Thymus (tissue), 11 donors: ENCODE data around the gene SRD5A1. TPM values are rescaled to one million over a fixed set of nuclear protein-coding genes. Genes with fewer than 3 reads are reported as not detected.

Experiments used
- DNase-seq, 9 donors: peaks; one replicate each; pipeline ENCODE4 v3.0.0-alpha.2; 2013; ENCODE audit warnings: low spot score in 9 of 9, low read depth in 6 of 9, missing footprints in 1 of 9
- H3K27ac ChIP-seq, 2 donors: one replicate each; pipeline ENCODE4 v1.5.1; 2013; ENCODE audit warnings: control low read depth in 1 of 2, low read depth in 1 of 2, low read length in 1 of 2, mild to moderate bottlenecking in 1 of 2, moderate library complexity in 1 of 2
- H3K27me3 ChIP-seq, 2 donors: one replicate each; pipeline ENCODE4 v1.5.1; 2013; ENCODE audit warnings: low read length in 1 of 2; ENCODE audit not compliant: control insufficient read depth in 2 of 2, insufficient read depth in 1 of 2
- H3K36me3 ChIP-seq, 2 donors: one replicate each; pipeline ENCODE4 v1.5.1; 2013; ENCODE audit warnings: low read length in 1 of 2, mild to moderate bottlenecking in 1 of 2, moderate library complexity in 1 of 2; ENCODE audit not compliant: control insufficient read depth in 2 of 2, insufficient read depth in 2 of 2
- H3K4me1 ChIP-seq, 2 donors: one replicate each; pipeline ENCODE4 v1.5.1; 2013; ENCODE audit warnings: low read length in 2 of 2; ENCODE audit not compliant: control insufficient read depth in 2 of 2, insufficient read depth in 2 of 2
- H3K4me3 ChIP-seq, 2 donors: one replicate each; pipeline ENCODE4 v1.5.1; 2013; ENCODE audit warnings: low read length in 2 of 2, control low read depth in 1 of 2, mild to moderate bottlenecking in 1 of 2
- H3K9me3 ChIP-seq, 2 donors: one replicate each; pipeline ENCODE4 v1.5.1; 2013; ENCODE audit warnings: low read length in 1 of 2, mild to moderate bottlenecking in 1 of 2; ENCODE audit not compliant: control insufficient read depth in 2 of 2, insufficient read depth in 1 of 2
- whole genome bisulfite sequencing: extraction: QIAGEN DNeasy Blood & Tissue Kit; methylation state at CpG from one replicate; pipeline ENCODE4 v1.1.7; 2013; 5-methylcytosine and 5-hydroxymethylcytosine counted together
- polyA plus RNA-seq: library from polyadenylated mRNA; stranded (reverse); fragments of 200-250 nt; gene quantifications from one replicate; pipeline ENCODE4 v1.2.3, GENCODE V29; 2013
- total RNA-seq: library from RNA; stranded (reverse); fragments of 120-200 nt; gene quantifications from one replicate; pipeline ENCODE4 v1.2.4, GENCODE V29; 2013
- donor health status: healthy.

SRD5A1 gene
- total and polyA plus RNA-seq, 2 donors, result 6.9 to 10.2 TPM

DNA sequence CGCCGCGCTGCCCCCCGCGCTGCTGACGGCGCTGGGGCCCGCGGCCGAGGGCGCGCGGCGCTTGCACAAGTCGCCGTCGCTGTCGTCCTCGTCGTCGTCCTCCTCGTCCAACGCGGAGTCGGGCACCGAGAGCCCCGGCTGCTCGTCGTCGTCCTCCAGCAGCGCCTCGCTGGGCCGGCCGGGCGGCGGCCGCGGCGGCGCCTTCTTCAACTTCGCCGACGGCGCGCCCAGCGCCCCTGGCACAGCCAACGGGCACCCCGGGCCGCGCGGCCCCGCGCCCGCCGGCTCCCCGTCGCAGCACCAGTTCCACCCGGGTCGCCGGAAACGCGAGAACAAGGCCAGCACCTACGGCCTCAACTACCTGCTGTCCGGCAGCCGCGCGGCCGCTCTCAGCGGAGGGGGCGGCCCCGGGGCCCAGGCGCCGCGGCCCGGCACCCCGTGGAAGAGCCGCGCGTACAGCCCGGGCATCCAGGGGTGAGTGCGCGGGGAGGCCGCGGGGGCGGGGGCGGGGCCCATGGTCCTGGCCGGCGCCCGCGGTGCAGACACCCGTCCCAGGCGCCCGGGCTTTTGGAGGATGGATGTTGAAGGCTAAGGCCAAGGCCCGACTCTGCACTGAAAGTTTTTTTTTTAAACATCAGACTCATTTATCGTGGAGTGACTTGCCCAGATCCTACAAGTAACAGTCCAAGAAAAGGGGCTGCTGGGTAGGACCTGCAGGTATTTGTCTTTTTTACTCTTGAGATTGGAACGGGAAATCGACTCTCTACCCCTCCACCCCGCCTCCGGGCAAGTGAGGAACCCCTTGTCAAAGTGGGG lies 81.2 kb downstream of the SRD5A1 start:
- WGBS, result under 1% methylated on average over 99 of the region's 99 CpGs
- H3K27me3 ChIP-seq, result peaks cover 0 to 16% of the 10 kb centered on the region in 2 donors
- peak overlapping the region; percentile 57 to 83 for H3K4me3 ChIP-seq
- DNase-seq, result peak in 1 of 9 donors; percentile 44
- no peaks in the 10 kb centered on the region for H3K9me3 ChIP-seq
- peaks cover 8 to 10% of the 10 kb centered on the region in 2 donors for H3K36me3 ChIP-seq
- peak overlapping the region; percentile 32 to 61 for H3K27ac ChIP-seq
- peaks cover 39 to 49% of the 10 kb centered on the region in 2 donors for H3K4me1 ChIP-seq

DNA sequence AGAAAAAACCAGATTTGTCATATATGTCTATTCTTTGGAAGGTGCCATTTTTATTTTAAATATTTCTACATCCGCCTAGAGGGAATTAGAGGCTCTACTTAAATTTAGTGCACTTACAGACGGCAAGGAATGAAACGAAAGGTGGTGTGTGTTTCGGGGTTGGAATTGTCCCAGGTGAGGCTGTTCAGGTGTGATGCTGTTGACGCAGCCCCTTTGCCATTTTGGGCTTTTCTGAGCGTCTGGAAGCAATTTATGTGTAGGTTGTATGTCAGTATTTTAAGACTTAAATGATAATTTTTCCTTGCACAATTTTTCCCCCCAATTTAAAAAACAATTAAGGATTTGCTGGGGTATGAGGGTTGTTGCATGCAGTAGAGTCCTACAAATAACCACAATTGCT lies 82.0 kb downstream of the SRD5A1 start:
- Histone ChIP-seq H3K36me3 (peaks cover 8 to 10% of the 10 kb centered on the region in 2 donors), H3K4me3 (peak overlapping the region; percentile 57 to 83), H3K4me1 (peaks cover 47 to 57% of the 10 kb centered on the region in 2 donors), H3K27ac (peak overlapping the region in 1 of 2 donors; percentile 50), H3K9me3 (no peaks in the 10 kb centered on the region), H3K27me3 (peaks cover 0 to 16% of the 10 kb centered on the region in 2 donors)
- no peak for DNase-seq
- 75% methylated on average over 6 of the region's 6 CpGs for WGBS

DNA sequence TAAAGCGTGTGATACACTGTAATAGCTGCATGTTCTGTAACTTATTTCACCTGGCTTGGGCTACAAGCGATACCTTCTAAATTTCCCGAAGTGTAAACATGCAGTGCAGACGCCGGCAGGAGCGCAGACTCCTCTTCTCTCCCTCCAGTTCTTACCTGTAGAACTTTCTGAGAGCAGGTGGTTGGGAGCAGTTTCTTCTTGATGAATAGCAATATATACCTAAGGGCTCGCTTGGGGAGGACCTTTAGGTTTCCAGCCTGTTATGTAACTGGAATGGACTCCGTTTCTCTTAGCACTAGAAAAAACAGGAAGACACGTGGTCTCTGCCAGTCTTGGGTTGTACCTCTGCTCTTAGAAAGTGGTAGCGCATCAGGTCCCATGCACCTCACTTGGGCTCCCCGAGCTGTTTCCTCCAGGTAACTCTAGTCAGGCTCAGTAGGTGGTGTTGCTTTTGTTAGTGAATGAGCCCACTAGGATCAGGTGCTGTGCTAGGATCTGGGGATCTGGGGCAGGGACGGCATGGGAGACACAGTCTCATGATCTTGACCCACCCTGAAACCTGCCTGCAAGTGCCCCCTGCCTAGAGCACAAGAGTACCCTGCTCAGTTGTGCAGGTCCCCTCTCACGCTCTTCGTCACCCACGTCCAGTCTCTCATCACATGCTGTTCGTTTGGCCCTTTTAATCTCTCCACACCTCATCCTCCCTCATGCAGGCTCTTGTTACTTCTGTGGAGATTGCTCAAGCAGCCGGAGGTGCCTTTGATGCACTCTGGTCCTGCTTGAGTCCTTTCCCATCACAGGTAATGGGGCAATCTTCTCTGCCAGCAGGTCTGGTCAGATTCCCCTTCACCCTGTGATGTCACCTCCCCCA lies 82.8 kb downstream of the SRD5A1 start:
- Histone ChIP-seq H3K27me3 (peaks cover 0 to 14% of the 10 kb centered on the region in 2 donors), H3K36me3 (peaks cover 8 to 10% of the 10 kb centered on the region in 2 donors), H3K4me3 (peak overlapping the region; percentile 57 to 83), H3K4me1 (peaks cover 51 to 64% of the 10 kb centered on the region in 2 donors), H3K9me3 (no peaks in the 10 kb centered on the region), H3K27ac (peak overlapping the region; percentile 8 to 50)
- WGBS, result 49% methylated on average over 17 of the region's 17 CpGs
- peak in 1 of 9 donors; percentile 71 for DNase-seq

DNA sequence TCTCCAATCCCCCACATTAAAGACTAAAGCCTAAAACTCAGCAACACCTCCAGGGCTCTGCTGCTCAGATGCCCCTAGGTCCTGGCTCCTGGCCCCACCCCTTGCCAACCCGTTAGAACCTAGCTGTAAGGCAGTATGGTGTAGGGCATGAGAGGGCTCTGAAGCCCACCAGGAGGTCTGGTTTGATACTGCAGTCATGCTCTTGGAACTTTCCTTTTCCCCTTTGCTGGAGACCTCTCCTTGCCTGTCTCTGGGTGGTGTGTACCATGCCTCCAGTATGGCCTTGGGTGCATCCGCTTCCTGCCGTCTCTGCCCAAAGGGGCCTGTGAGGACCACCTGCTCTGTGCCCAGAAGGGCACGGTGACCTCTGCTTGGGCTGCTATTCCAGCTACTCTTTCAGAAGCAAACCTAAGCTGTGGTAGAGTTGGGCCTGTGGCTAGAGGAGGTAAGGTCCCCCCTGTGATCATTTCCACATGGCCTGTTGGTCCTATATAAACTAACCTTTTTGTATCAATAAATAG lies 83.4 kb downstream of the SRD5A1 start:
- H3K36me3 ChIP-seq, result peaks cover 8 to 10% of the 10 kb centered on the region in 2 donors
- WGBS, result 96% methylated on average over 4 of the region's 4 CpGs
- H3K27me3 ChIP-seq, result peaks cover 0 to 9% of the 10 kb centered on the region in 2 donors
- no peaks in the 10 kb centered on the region for H3K9me3 ChIP-seq
- no peak overlapping the region for H3K4me3 ChIP-seq
- H3K27ac ChIP-seq, result no peak overlapping the region
- DNase-seq, result no peak
- peaks cover 55 to 71% of the 10 kb centered on the region in 2 donors for H3K4me1 ChIP-seq

DNA sequence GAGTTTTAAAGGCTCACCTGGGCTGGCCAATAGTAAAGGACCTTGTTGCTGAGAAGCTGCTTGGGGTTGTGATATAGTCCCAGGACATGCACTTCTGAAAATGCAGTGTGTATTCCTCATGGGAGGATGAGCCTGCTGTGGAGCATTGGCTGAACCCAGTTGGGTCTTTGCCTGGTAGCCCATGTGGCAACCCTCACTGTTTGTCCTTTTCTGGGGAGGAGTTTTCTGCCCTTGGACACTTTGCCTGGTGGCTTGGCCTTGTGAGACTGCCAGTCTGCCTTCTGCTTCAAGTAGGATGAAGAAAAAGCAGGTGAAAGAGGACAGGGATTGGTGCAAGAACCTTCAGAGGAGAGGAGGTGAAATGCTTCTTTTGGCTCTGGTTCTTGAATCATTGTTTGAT lies 84.0 kb downstream of the SRD5A1 start:
- Histone ChIP-seq H3K27ac (no peak overlapping the region), H3K4me3 (no peak overlapping the region), H3K36me3 (peaks cover 8 to 10% of the 10 kb centered on the region in 2 donors), H3K4me1 (peaks cover 57 to 73% of the 10 kb centered on the region in 2 donors), H3K27me3 (peaks cover 0 to 4% of the 10 kb centered on the region in 2 donors), H3K9me3 (no peaks in the 10 kb centered on the region)
- DNase-seq, result no peak

DNA sequence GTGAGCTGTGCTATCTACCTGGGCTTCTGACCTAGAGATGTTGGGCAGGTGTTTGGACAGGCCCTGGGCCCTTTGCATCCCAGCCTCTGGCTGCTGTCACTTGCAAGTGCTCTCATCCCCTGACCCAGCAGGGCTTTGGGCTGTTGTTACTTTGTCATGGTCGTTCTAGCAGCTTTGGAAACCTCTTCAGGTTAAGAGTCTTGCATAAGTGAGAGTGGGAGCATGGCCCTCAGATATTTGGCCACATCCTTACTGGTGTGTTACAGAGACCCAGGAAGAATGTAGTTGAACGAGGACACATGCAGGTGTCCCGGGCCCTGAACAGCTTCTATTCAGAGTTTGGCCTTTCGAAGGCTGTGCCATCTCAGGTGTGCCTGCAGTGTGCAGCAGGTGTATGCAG lies 84.4 kb downstream of the SRD5A1 start:
- Histone ChIP-seq H3K4me3 (no peak overlapping the region), H3K4me1 (peaks cover 59 to 74% of the 10 kb centered on the region in 2 donors), H3K9me3 (no peaks in the 10 kb centered on the region), H3K27ac (no peak overlapping the region), H3K27me3 (no peaks in the 10 kb centered on the region), H3K36me3 (peaks cover 8 to 10% of the 10 kb centered on the region in 2 donors)
- no peak for DNase-seq
- WGBS, result 88% methylated on average over 4 of the region's 4 CpGs

DNA sequence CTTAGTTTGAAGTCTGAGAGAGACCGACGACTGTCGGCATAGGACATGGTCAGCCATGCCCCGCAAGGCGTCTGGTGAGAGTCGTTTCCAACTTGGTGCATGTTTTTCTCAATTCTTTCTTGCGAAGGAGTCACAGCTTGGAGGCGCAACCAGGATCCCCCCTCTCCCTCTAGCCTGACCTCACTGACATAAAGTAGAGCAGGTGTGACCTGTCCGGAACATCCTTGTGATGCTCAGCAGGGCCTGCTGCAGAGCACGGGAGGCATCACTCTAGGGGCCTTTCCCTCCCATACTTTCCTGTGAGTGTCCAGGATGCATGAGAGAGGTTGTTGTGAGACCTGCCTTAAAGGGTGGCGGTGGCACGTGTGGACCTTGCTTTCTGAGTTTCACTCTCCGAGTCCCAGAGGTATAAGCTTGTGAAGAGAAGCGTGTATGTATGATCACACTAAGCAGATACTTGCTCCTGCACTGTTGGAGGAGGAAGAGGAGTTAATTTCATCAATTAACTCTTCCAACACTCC lies 85.0 kb downstream of the SRD5A1 start:
- H3K4me3 ChIP-seq, result no peak overlapping the region
- 96% methylated on average over 14 of the region's 14 CpGs for WGBS
- no peaks in the 10 kb centered on the region for H3K9me3 ChIP-seq
- no peak for DNase-seq
- no peaks in the 10 kb centered on the region for H3K27me3 ChIP-seq
- H3K36me3 ChIP-seq, result peaks cover 8 to 10% of the 10 kb centered on the region in 2 donors
- peaks cover 59 to 78% of the 10 kb centered on the region in 2 donors for H3K4me1 ChIP-seq
- H3K27ac ChIP-seq, result no peak overlapping the region

DNA sequence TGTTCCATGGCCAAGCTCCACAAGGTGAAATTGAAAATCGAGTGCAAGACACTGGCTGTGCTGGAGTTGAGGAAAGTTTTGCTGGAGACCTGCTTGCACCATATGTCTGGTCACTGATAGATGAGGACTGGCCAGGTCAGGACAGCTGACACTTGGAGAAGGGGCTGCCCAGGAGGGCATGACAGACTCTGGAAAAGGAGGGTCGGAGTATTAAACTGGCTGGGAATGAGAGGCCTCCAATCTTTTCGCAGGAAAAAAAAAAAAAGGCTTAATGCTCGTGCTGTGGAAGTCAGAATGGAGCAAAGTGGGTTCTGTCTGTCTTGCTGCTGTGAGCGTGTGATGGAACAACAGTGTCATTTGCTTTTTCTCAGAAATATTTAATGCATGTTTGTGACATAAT lies 85.5 kb downstream of the SRD5A1 start:
- DNase-seq, result no peak
- Histone ChIP-seq H3K4me1 (peaks cover 63 to 82% of the 10 kb centered on the region in 2 donors), H3K9me3 (no peaks in the 10 kb centered on the region), H3K27me3 (no peaks in the 10 kb centered on the region), H3K4me3 (no peak overlapping the region), H3K36me3 (peaks cover 8 to 10% of the 10 kb centered on the region in 2 donors), H3K27ac (no peak overlapping the region)
- WGBS, result 96% methylated on average over 5 of the region's 5 CpGs
